Karpas-422 (cell line): ENCODE results near the gene KCNQ1. TPM values are rescaled to one million over a fixed set of nuclear protein-coding genes. Genes with fewer than 3 reads are reported as not detected.

ENCODE experiments used
- DNase-seq: peaks from one replicate; pipeline ENCODE4 v3.0.0-alpha.2; 2015
- H2AFZ ChIP-seq: fragments of 200-600 bp; sonication (generic); 2 replicates; pipeline ENCODE4 v1.6.1; 2014; ENCODE audit warnings: antibody characterized with exemption, low read length, mixed read lengths
- H3K27ac ChIP-seq: fragments of 200-600 bp; sonication (generic); 2 replicates; pipeline ENCODE4 v1.5.1; 2014; ENCODE audit warnings: mild to moderate bottlenecking, low read length, moderate library complexity
- H3K27me3 ChIP-seq: fragments of 200-600 bp; sonication (generic); 2 replicates; pipeline ENCODE4 v1.6.1; 2014; ENCODE audit warnings: low read length, mixed read lengths
- H3K36me3 ChIP-seq: fragments of 200-600 bp; sonication (generic); 2 replicates; pipeline ENCODE4 v1.6.1; 2014; ENCODE audit warnings: low read length, mixed read lengths; ENCODE audit not compliant: insufficient read depth
- H3K4me1 ChIP-seq: fragments of 200-600 bp; sonication (generic); 2 replicates; pipeline ENCODE4 v1.6.1; 2014; ENCODE audit warnings: mild to moderate bottlenecking, low read length, mixed read lengths
- H3K4me2 ChIP-seq: fragments of 200-600 bp; sonication (generic); 2 replicates; pipeline ENCODE4 v1.6.1; 2014; ENCODE audit warnings: low read length, low read depth, mild to moderate bottlenecking; ENCODE audit not compliant: poor library complexity, severe bottlenecking
- H3K4me3 ChIP-seq: fragments of 200-600 bp; sonication (generic); 2 replicates; pipeline ENCODE4 v1.5.1; 2014; ENCODE audit warnings: mild to moderate bottlenecking, antibody characterized with exemption, low read length, mixed read lengths
- H3K79me2 ChIP-seq: fragments of 200-600 bp; sonication (generic); 2 replicates; pipeline ENCODE4 v1.6.1; 2014; ENCODE audit warnings: mild to moderate bottlenecking, low read length, mixed read lengths
- H3K9ac ChIP-seq: fragments of 200-600 bp; sonication (generic); 2 replicates; pipeline ENCODE4 v1.6.0; 2014; ENCODE audit warnings: low read length
- H3K9me2 ChIP-seq: fragments of 200-600 bp; sonication (generic), shearing (Covaris generic); replicated peaks from 2 replicates; pipeline ENCODE4 v1.6.0; 2014; ENCODE audit warnings: mild to moderate bottlenecking, low read length, moderate library complexity; ENCODE audit not compliant: insufficient read depth
- H3K9me3 ChIP-seq: fragments of 300-700, 200-600 bp; sonication (generic); 2 replicates; pipeline ENCODE4 v1.6.1; 2014; ENCODE audit warnings: low read length, mixed read lengths
- H4K20me1 ChIP-seq: fragments of 200-600 bp; sonication (generic); 2 replicates; pipeline ENCODE4 v1.6.1; 2014; ENCODE audit warnings: mild to moderate bottlenecking, antibody characterized with exemption, low read length, low read depth; ENCODE audit not compliant: insufficient read depth
- total RNA-seq: library from RNA; depleted of rRNA; stranded (reverse); fragments of >200 nt; shearing (Covaris generic); gene quantifications from 2 replicates; pipeline ENCODE4 v1.2.3, GENCODE V29; 2014; ENCODE audit warnings: low replicate concordance

The KCNQ1 gene
- total RNA-seq, 1 experiment from 2014 or later = not detected

- H3K27ac ChIP-seq = no peak overlapping the region
- no peak for DNase-seq
- H3K9me3 ChIP-seq = no peaks in the 10 kb centered on the region
- H3K27me3 ChIP-seq = no peaks in the 10 kb centered on the region
- no peaks in the 10 kb centered on the region for H3K36me3 ChIP-seq
- H3K79me2 ChIP-seq = no peaks in the 10 kb centered on the region
- H3K9ac ChIP-seq = no peak overlapping the region
- H2AFZ ChIP-seq = no peak overlapping the region
- no peak overlapping the region for H3K4me3 ChIP-seq
- H3K4me2 ChIP-seq = no peak overlapping the region
- H4K20me1 ChIP-seq = peaks cover 11% of the 10 kb centered on the region; the same call in 1 of the 2 replicates
- no peaks in the 10 kb centered on the region for H3K9me2 ChIP-seq
- no peaks in the 10 kb centered on the region for H3K4me1 ChIP-seq
These were observed 288.3 kb downstream of the KCNQ1 start for GRCh38 chr11:2732940-2733628.

- H4K20me1 ChIP-seq = no peaks in the 10 kb centered on the region
- H3K9me3 ChIP-seq = no peaks in the 10 kb centered on the region
- H3K27me3 ChIP-seq = no peaks in the 10 kb centered on the region
- H3K79me2 ChIP-seq = no peaks in the 10 kb centered on the region
- no peaks in the 10 kb centered on the region for H3K36me3 ChIP-seq
- no peak overlapping the region for H3K4me2 ChIP-seq
- no peaks in the 10 kb centered on the region for H3K4me1 ChIP-seq
- H2AFZ ChIP-seq = no peak overlapping the region
- H3K27ac ChIP-seq = no peak overlapping the region
- DNase-seq = no peak
- no peak overlapping the region for H3K9ac ChIP-seq
- H3K4me3 ChIP-seq = no peak overlapping the region
- H3K9me2 ChIP-seq = no peaks in the 10 kb centered on the region
These were observed 289.6 kb downstream of the KCNQ1 start for GRCh38 chr11:2734181-2735052.

GRCh38 chr11:2735053-2735589 is 290.3 kb downstream of the KCNQ1 start:
- H3K27me3 ChIP-seq = no peaks in the 10 kb centered on the region

GRCh38 chr11:2736577-2737225 is 291.9 kb downstream of the KCNQ1 start:
- no peaks in the 10 kb centered on the region for H3K9me3 ChIP-seq
- H3K4me3 ChIP-seq = no peak overlapping the region
- DNase-seq = no peak
- H3K4me1 ChIP-seq = no peaks in the 10 kb centered on the region
- no peak overlapping the region for H3K9ac ChIP-seq
- no peaks in the 10 kb centered on the region for H3K79me2 ChIP-seq
- no peaks in the 10 kb centered on the region for H3K9me2 ChIP-seq
- H3K27ac ChIP-seq = no peak overlapping the region
- no peaks in the 10 kb centered on the region for H3K27me3 ChIP-seq
- H3K36me3 ChIP-seq = no peaks in the 10 kb centered on the region
- H4K20me1 ChIP-seq = no peaks in the 10 kb centered on the region
- no peak overlapping the region for H3K4me2 ChIP-seq
- no peak overlapping the region for H2AFZ ChIP-seq

More at GRCh38 chr11:2735053-2735589, 290.3 kb downstream of the KCNQ1 start:
- H3K36me3 ChIP-seq = no peaks in the 10 kb centered on the region
- no peaks in the 10 kb centered on the region for H4K20me1 ChIP-seq
- H3K4me1 ChIP-seq = no peaks in the 10 kb centered on the region
- no peak overlapping the region for H3K4me3 ChIP-seq
- no peaks in the 10 kb centered on the region for H3K9me2 ChIP-seq
- H3K9ac ChIP-seq = no peak overlapping the region
- no peaks in the 10 kb centered on the region for H3K9me3 ChIP-seq
- H3K4me2 ChIP-seq = no peak overlapping the region
- no peak overlapping the region for H2AFZ ChIP-seq
- no peak overlapping the region for H3K27ac ChIP-seq
- H3K79me2 ChIP-seq = no peaks in the 10 kb centered on the region
- no peak for DNase-seq

GRCh38 chr11:2737226-2737590 is 292.4 kb downstream of the KCNQ1 start:
- no peaks in the 10 kb centered on the region for H3K27me3 ChIP-seq
- H3K9me2 ChIP-seq = no peaks in the 10 kb centered on the region
- H3K4me3 ChIP-seq = no peak overlapping the region
- no peak overlapping the region for H2AFZ ChIP-seq
- H3K36me3 ChIP-seq = no peaks in the 10 kb centered on the region
- H3K27ac ChIP-seq = no peak overlapping the region
- no peak for DNase-seq
- H3K4me1 ChIP-seq = no peaks in the 10 kb centered on the region
- no peak overlapping the region for H3K4me2 ChIP-seq
- no peaks in the 10 kb centered on the region for H3K79me2 ChIP-seq
- H3K9me3 ChIP-seq = no peaks in the 10 kb centered on the region
- no peaks in the 10 kb centered on the region for H4K20me1 ChIP-seq
- H3K9ac ChIP-seq = no peak overlapping the region

- no peak overlapping the region for H2AFZ ChIP-seq
- no peaks in the 10 kb centered on the region for H3K9me3 ChIP-seq
- H3K4me1 ChIP-seq = no peaks in the 10 kb centered on the region
- no peak overlapping the region for H3K27ac ChIP-seq
- H3K4me2 ChIP-seq = no peak overlapping the region
- H4K20me1 ChIP-seq = no peaks in the 10 kb centered on the region
- H3K9me2 ChIP-seq = no peaks in the 10 kb centered on the region
- no peak overlapping the region for H3K9ac ChIP-seq
- DNase-seq = no peak
- no peaks in the 10 kb centered on the region for H3K36me3 ChIP-seq
- no peaks in the 10 kb centered on the region for H3K79me2 ChIP-seq
- H3K4me3 ChIP-seq = no peak overlapping the region
- H3K27me3 ChIP-seq = no peaks in the 10 kb centered on the region
These were observed 293.1 kb downstream of the KCNQ1 start for GRCh38 chr11:2737866-2738265.

GRCh38 chr11:2738551-2739431 is 294.0 kb downstream of the KCNQ1 start:
- no peak for DNase-seq
- no peak overlapping the region for H3K9ac ChIP-seq
- H4K20me1 ChIP-seq = no peaks in the 10 kb centered on the region
- no peaks in the 10 kb centered on the region for H3K4me1 ChIP-seq
- no peaks in the 10 kb centered on the region for H3K9me3 ChIP-seq
- H3K9me2 ChIP-seq = no peaks in the 10 kb centered on the region
- H3K36me3 ChIP-seq = no peaks in the 10 kb centered on the region
- H3K79me2 ChIP-seq = no peaks in the 10 kb centered on the region
- no peaks in the 10 kb centered on the region for H3K27me3 ChIP-seq
- H3K4me3 ChIP-seq = no peak overlapping the region
- no peak overlapping the region for H3K27ac ChIP-seq
- no peak overlapping the region for H2AFZ ChIP-seq
- H3K4me2 ChIP-seq = no peak overlapping the region
